IMR-90 (cell line): ENCODE measurements around the gene GABRD. TPM values are rescaled to one million over a fixed set of nuclear protein-coding genes. Genes with fewer than 3 reads are reported as not detected.

ENCODE experiments used
- ATAC-seq: fragments of 200-7000 bp; cut with Tn5 transposase; 2 replicates; pipeline ENCODE4 v1.9.1; 2020; ENCODE audit warnings: low read depth, mild to moderate bottlenecking, moderate library complexity
- BruUV-seq: library from RNA; stranded (reverse); fragments of 400-500 nt; replicated peaks from 2 replicates; lab custom pipeline; 2021; lab: Mats Ljungman, UMichigan
- CTCF ChIA-PET: fragments of 300-600 bp; formaldehyde crosslinking; extraction: SDS; loops from one replicate; lab custom pipeline; 2021; ENCODE audit warnings: antibody characterized with exemption; lab: Yijun Ruan, JAX
- POLR2A ChIA-PET: fragments of 300-600 bp; sonication (Branson Sonifier 250); formaldehyde crosslinking; loops from one replicate; lab custom pipeline; 2022; ENCODE audit warnings: antibody characterized with exemption; ENCODE audit not compliant: unreplicated experiment; lab: Charles Lee
- DNase-seq: peaks from one replicate; pipeline ENCODE4 v3.0.0; 2013
- H2AFZ ChIP-seq: replicated peaks from 2 replicates; pipeline ENCODE3; 2013; ENCODE audit warnings: low read length, mild to moderate bottlenecking; ENCODE audit not compliant: poor library complexity
- H2AK5ac ChIP-seq: 2 replicates; pipeline ENCODE4 v1.6.1; 2013; ENCODE audit warnings: low read depth, low read length, inconsistent platforms
- H2AK9ac ChIP-seq: replicated peaks from 2 replicates; pipeline ENCODE3; 2013; ENCODE audit warnings: mild to moderate bottlenecking, low read depth, low read length, moderate library complexity; ENCODE audit not compliant: poor library complexity
- H2BK120ac ChIP-seq: 2 replicates; pipeline ENCODE4 v1.6.1; 2013; ENCODE audit warnings: low read depth, low read length, inconsistent platforms
- H2BK15ac ChIP-seq: 3 replicates; pipeline ENCODE4 v1.6.1; 2013; ENCODE audit warnings: low read depth, low read length, inconsistent platforms
- H2BK20ac ChIP-seq: 2 replicates; pipeline ENCODE4 v1.6.1; 2013; ENCODE audit warnings: low read depth, mild to moderate bottlenecking, inconsistent platforms, low read length, moderate library complexity
- H2BK5ac ChIP-seq: 2 replicates; pipeline ENCODE4 v1.6.1; 2013; ENCODE audit warnings: mild to moderate bottlenecking, low read depth, low read length, inconsistent platforms; ENCODE audit not compliant: poor library complexity, severe bottlenecking
- H3K14ac ChIP-seq: replicated peaks from 2 replicates; pipeline ENCODE4 v1.6.1; 2013; ENCODE audit warnings: low read depth, low read length, inconsistent platforms
- H3K18ac ChIP-seq: 2 replicates; pipeline ENCODE4 v1.6.1; 2013; ENCODE audit warnings: low read depth, low read length, control low read depth
- H3K23ac ChIP-seq: 2 replicates; pipeline ENCODE4 v1.6.1; 2013; ENCODE audit warnings: low read depth, low read length, inconsistent platforms
- H3K27ac ChIP-seq: 2 replicates; pipeline ENCODE4 v1.5.1; 2013; ENCODE audit warnings: mild to moderate bottlenecking, control low read depth, low read length; ENCODE audit not compliant: insufficient read depth
- H3K27me3 ChIP-seq: 2 replicates; pipeline ENCODE4 v1.6.1; 2013; ENCODE audit warnings: low read length; ENCODE audit not compliant: control insufficient read depth, insufficient read depth
- H3K36me3 ChIP-seq: 2 replicates; pipeline ENCODE4 v1.6.1; 2013; ENCODE audit warnings: low read length, mixed read lengths; ENCODE audit not compliant: control insufficient read depth, insufficient read depth
- H3K4ac ChIP-seq: 2 replicates; pipeline ENCODE4 v1.6.1; 2013; ENCODE audit warnings: low read depth, low read length, inconsistent platforms
- H3K4me1 ChIP-seq: 2 replicates; pipeline ENCODE4 v1.6.1; 2013; ENCODE audit warnings: low read length, mixed read lengths; ENCODE audit not compliant: control insufficient read depth, insufficient read depth
- H3K4me2 ChIP-seq: 2 replicates; pipeline ENCODE4 v1.6.1; 2013; ENCODE audit warnings: low read depth, mild to moderate bottlenecking, control low read depth, low read length, moderate library complexity
- H3K4me3 ChIP-seq: 2 replicates; pipeline ENCODE4 v1.5.1; 2013; ENCODE audit warnings: low read depth, mild to moderate bottlenecking, control low read depth, low read length, moderate library complexity; ENCODE audit not compliant: insufficient read depth
- H3K56ac ChIP-seq: 2 replicates; pipeline ENCODE4 v1.6.1; 2013; ENCODE audit warnings: low read length, inconsistent platforms; ENCODE audit not compliant: insufficient read depth; ENCODE audit errors: extremely low read depth
- H3K79me1 ChIP-seq, 2 experiments: 2 replicates each; pipeline ENCODE4 v1.6.1; 2013; ENCODE audit warnings: low read length in 2 of 2, inconsistent platforms in 1 of 2, low read depth in 1 of 2
- H3K9ac ChIP-seq: 2 replicates; pipeline ENCODE4 v1.6.1; 2013; ENCODE audit warnings: low read depth, low read length, control low read depth
- H3K9me1 ChIP-seq: 2 replicates; pipeline ENCODE4 v1.6.1; 2013; ENCODE audit warnings: low read length, inconsistent platforms; ENCODE audit not compliant: insufficient read depth
- H3K9me3 ChIP-seq: 2 replicates; pipeline ENCODE4 v1.6.1; 2013; ENCODE audit warnings: low read length; ENCODE audit not compliant: control insufficient read depth, insufficient read depth
- H4K20me1 ChIP-seq: 2 replicates; pipeline ENCODE4 v1.6.1; 2013; ENCODE audit warnings: low read length, inconsistent platforms; ENCODE audit not compliant: insufficient read depth
- H4K5ac ChIP-seq: 2 replicates; pipeline ENCODE4 v1.6.1; 2013; ENCODE audit warnings: mild to moderate bottlenecking, low read depth, low read length, control low read depth
- H4K8ac ChIP-seq, 2 experiments: 2 replicates each; pipeline ENCODE4 v1.6.1; 2013; ENCODE audit warnings: low read depth in 2 of 2, low read length in 2 of 2, control low read depth in 1 of 2, inconsistent platforms in 1 of 2
- H4K91ac ChIP-seq: 2 replicates; pipeline ENCODE4 v1.6.1; 2013; ENCODE audit warnings: low read depth, low read length, inconsistent platforms; ENCODE audit not compliant: insufficient read depth
- BHLHE40 ChIP-seq: fragments of 150-350 bp; IDR thresholded peaks from 2 replicates; pipeline ENCODE4 v1.6.1; 2016; ENCODE audit warnings: mild to moderate bottlenecking, low read depth, low read length
- FOS ChIP-seq: fragments of 150-350 bp; IDR thresholded peaks from 2 replicates; pipeline ENCODE4 v1.6.1; 2016; ENCODE audit warnings: low read depth, low read length
- MAFK ChIP-seq: IDR thresholded peaks from 2 replicates; pipeline ENCODE4 v1.6.1; 2012; ENCODE audit warnings: low read depth, low read length, improper control_type of control experiment
- NFE2L2 ChIP-seq: fragments of 150-350 bp; IDR thresholded peaks from 2 replicates; pipeline ENCODE4 v1.6.1; 2016; ENCODE audit warnings: low read depth, mild to moderate bottlenecking, low read length
- RAD21 ChIP-seq: IDR thresholded peaks from 2 replicates; pipeline ENCODE4 v1.6.1; 2012; ENCODE audit warnings: low read length, improper control_type of control experiment
- RCOR1 ChIP-seq: IDR thresholded peaks from 2 replicates; pipeline ENCODE4 v1.6.1; 2012; ENCODE audit warnings: mild to moderate bottlenecking, low read length, improper control_type of control experiment; ENCODE audit not compliant: insufficient replicate concordance
- RFX5 ChIP-seq: IDR thresholded peaks from 2 replicates; pipeline ENCODE4 v1.8.0; 2012; ENCODE audit warnings: low read depth, mild to moderate bottlenecking, low read length, moderate library complexity
- WGBS, 2 experiments: methylation state at CpG; one replicate each; pipeline versions ENCODE4 v1.1.5 to v1.1.7; 2013; ENCODE audit warnings: missing lambda C conversion rate in 2 of 2; ENCODE audit not compliant: insufficient read length in 1 of 2; ENCODE audit errors: extremely low coverage in 2 of 2; 5-methylcytosine and 5-hydroxymethylcytosine counted together
- dilution Hi-C: fragments of 300-500 bp; cut with HindIII; formaldehyde crosslinking; loops from one replicate; pipeline ENCODE4 v1.14.3; 2018; ENCODE audit warnings: low sequenced_read_pairs; ENCODE audit not compliant: unreplicated experiment
- in situ Hi-C: fragments of 300-500 bp; cut with MboI; formaldehyde crosslinking; loops from 3 replicates; pipeline ENCODE4 v1.14.3; 2019; ENCODE audit warnings: low sequenced_read_pairs, inconsistent platforms, mixed read lengths
- intact Hi-C: fragments of 100-400 bp; cut with micrococcal nuclease; formaldehyde crosslinking; loops from 2 replicates; pipeline ENCODE4 v1.10.0; 2022
- polyA plus RNA-seq, 3 experiments: library from polyadenylated mRNA; depleted of rRNA; stranded (reverse); fragments of >200 nt; gene quantifications; 2 replicates each; pipeline ENCODE4 v1.2.3, GENCODE V29; 2012; ENCODE audit warnings: low replicate concordance in 1 of 3
- total RNA-seq: library from RNA; depleted of rRNA; stranded (reverse); fragments of >200 nt; gene quantifications from 2 replicates; pipeline ENCODE4 v1.2.3, GENCODE V29; 2012
- TF ChIP-seq, protein P1 (sequence below): fragments of 150-350 bp; IDR thresholded peaks from 2 replicates; pipeline ENCODE4 v1.6.1; 2017; ENCODE audit warnings: mild to moderate bottlenecking, antibody characterized with exemption, low read length, low read depth
- TF ChIP-seq, protein P2 (sequence below): conservative IDR thresholded peaks from 2 replicates; pipeline ENCODE4 v1.5.1; 2012; ENCODE audit warnings: mild to moderate bottlenecking, low read depth, low read length, improper control_type of control experiment

The GABRD gene
- total and polyA plus RNA-seq, 2 of the 4 experiments (the other 2 are of a cell fraction): not detected

DNA sequence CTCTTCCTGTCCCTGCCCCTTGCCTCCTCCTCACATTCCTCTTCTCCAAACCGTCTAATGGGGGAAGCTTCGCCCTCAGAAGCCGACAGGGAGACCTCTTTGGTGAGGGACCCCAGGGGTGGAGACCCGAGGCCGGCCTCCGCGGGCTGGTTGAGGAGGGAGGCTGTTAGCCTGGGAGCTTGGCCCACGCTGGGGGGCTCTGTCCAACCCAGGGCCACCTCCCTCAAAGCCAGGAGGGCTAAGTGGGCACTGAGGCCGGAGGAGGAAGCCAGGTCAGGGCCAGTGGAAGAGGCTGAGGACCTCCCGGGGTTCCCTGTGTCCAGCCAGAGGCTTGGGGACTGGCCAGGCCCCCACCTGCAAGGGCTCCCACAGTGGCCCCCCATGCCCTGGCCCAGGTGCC, 5.3 kb downstream of the GABRD start:
- no peak overlapping the region for H3K4ac ChIP-seq
- no peaks in the 10 kb centered on the region for H3K9me1 ChIP-seq
- no peak overlapping the region for H4K5ac ChIP-seq
- no peak overlapping the region for H2BK5ac ChIP-seq
- ChIA-PET POLR2A (no interaction called here), CTCF (no interaction called here)
- H2BK120ac ChIP-seq: no peak overlapping the region
- dilution Hi-C loops: no loop called here
- H2BK20ac ChIP-seq: no peak overlapping the region
- H4K91ac ChIP-seq: no peak overlapping the region
- H4K8ac ChIP-seq: no peak overlapping the region
- H4K20me1 ChIP-seq: no peaks in the 10 kb centered on the region
- DNase-seq (no peak), ATAC-seq (no peak)
- H3K79me1 ChIP-seq: no peaks in the 10 kb centered on the region
- peaks cover 62% of the 10 kb centered on the region for H3K27me3 ChIP-seq
- no peak overlapping the region for H3K23ac ChIP-seq
- in situ Hi-C loops: no loop called here
- no peak overlapping the region for H3K18ac ChIP-seq
- intact Hi-C loops: no loop called here
- no peak overlapping the region for H3K56ac ChIP-seq
- H2AK9ac ChIP-seq: no peak overlapping the region
- H2BK15ac ChIP-seq: no peak overlapping the region
- H3K4me1 ChIP-seq: no peaks in the 10 kb centered on the region
- no peaks in the 10 kb centered on the region for H3K9me3 ChIP-seq
- H3K14ac ChIP-seq: no peak overlapping the region
- no TSS peak for BruUV-seq
- H2AK5ac ChIP-seq: no peak overlapping the region
- 68% methylated on average over 3 of the region's 10 CpGs; no CpG with 5 or more reads in 1 of the 2 experiments for WGBS, 2 experiments
- no peak overlapping the region for H3K4me3 ChIP-seq
- H3K9ac ChIP-seq: no peak overlapping the region
- no peak overlapping the region for H3K27ac ChIP-seq
- no peak overlapping the region for H2AFZ ChIP-seq
- no peaks in the 10 kb centered on the region for H3K36me3 ChIP-seq
- no peak overlapping the region for H3K4me2 ChIP-seq
- TF ChIP-seq, protein P1, sequence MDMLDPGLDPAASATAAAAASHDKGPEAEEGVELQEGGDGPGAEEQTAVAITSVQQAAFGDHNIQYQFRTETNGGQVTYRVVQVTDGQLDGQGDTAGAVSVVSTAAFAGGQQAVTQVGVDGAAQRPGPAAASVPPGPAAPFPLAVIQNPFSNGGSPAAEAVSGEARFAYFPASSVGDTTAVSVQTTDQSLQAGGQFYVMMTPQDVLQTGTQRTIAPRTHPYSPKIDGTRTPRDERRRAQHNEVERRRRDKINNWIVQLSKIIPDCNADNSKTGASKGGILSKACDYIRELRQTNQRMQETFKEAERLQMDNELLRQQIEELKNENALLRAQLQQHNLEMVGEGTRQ: no peak
- TF ChIP-seq RCOR1 (no peak), FOS (no peak), NFE2L2 (no peak), MAFK (no peak), RAD21 (no peak), BHLHE40 (no peak), RFX5 (no peak)
- TF ChIP-seq, protein P2, sequence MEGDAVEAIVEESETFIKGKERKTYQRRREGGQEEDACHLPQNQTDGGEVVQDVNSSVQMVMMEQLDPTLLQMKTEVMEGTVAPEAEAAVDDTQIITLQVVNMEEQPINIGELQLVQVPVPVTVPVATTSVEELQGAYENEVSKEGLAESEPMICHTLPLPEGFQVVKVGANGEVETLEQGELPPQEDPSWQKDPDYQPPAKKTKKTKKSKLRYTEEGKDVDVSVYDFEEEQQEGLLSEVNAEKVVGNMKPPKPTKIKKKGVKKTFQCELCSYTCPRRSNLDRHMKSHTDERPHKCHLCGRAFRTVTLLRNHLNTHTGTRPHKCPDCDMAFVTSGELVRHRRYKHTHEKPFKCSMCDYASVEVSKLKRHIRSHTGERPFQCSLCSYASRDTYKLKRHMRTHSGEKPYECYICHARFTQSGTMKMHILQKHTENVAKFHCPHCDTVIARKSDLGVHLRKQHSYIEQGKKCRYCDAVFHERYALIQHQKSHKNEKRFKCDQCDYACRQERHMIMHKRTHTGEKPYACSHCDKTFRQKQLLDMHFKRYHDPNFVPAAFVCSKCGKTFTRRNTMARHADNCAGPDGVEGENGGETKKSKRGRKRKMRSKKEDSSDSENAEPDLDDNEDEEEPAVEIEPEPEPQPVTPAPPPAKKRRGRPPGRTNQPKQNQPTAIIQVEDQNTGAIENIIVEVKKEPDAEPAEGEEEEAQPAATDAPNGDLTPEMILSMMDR: no peak
